GM04503 (cell line): Measurements from ENCODE around the gene ANO6.
"Not testable (repeated sequence)": the region's sequence is repeated elsewhere in the genome, so short reads cannot be mapped to it uniquely, and the experiment has no call there.

Experiments
- DNase-seq: peaks from one replicate; pipeline ENCODE4 v3.0.0-alpha.2; 2012; ENCODE audit warnings: low read depth

Gene ANO6

DNA sequence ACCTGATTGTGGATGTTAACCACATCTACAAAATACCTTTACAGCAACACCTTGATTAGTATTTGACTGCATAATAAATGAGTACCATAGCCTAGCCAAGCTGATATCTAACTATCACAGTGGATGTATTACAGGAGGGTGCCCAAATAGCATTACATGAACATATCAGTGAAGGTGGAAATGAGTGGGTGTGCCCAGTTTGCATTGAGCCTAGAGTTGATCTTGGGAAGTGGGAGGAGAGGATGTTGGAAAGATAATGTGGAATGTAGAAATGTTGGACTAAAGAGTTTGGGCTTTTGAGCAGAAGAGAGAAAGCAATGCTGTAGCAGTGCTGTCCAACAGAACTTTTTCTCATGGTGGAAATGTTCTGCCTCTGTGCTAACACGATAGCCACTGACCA, 98.9 kb downstream of the ANO6 start:
- no peak for DNase-seq

GRCh38 chr12:45315462-45315861, 99.6 kb downstream of the ANO6 start:
- no peak for DNase-seq

GRCh38 chr12:45317261-45317660, 101.4 kb downstream of the ANO6 start:
- not testable (repeated sequence) for DNase-seq

GRCh38 chr12:45322810-45323209, 106.9 kb downstream of the ANO6 start:
- no peak for DNase-seq

DNA sequence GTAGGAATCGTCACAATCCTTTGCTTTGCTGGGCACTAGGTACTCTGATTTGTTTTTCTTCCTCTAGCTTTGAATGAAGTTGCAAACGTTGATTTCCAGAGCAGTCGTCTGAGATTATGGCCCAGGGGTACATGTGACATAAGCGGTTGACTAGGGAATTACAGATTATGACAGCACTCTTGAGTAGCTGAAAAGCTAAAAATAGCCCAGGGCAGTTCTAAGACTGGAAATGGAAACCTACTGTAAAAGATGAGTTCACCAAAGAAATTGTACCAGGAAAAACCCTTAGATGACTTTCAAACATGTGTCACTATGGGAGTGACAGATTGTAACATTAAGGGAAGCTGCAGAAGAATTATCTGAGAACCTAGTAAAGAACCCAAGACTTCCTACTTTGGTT, 108.5 kb downstream of the ANO6 start:
- DNase-seq, result no peak

DNA sequence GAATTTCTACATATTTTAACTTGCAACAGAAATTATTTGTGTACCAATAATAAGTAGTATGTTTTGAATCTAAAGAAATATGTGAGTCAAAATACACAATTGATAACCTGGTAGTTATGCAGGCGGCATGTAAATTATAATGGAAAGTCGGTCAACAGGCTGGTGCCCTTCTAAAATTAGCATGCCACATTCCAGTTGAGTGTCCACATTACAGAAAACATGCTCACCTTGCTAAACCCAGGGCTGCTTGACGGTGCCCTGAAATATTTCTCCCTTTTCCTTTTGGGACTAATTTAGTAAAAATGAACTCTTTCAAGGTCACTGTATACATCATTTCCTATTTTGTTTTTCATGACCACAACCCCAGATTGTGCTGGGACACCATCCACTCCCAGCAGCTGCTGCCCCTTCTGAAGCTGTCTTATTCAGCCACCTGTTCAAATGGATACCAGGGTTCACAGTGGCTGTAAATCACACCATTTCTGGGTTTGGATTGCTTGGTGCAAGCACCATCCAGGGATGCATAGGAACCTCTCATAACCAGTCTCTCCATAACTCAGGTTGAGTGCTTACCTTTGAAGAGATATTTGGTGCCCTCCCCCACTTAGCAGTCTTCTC, 110.6 kb downstream of the ANO6 start:
- no peak for DNase-seq

DNA sequence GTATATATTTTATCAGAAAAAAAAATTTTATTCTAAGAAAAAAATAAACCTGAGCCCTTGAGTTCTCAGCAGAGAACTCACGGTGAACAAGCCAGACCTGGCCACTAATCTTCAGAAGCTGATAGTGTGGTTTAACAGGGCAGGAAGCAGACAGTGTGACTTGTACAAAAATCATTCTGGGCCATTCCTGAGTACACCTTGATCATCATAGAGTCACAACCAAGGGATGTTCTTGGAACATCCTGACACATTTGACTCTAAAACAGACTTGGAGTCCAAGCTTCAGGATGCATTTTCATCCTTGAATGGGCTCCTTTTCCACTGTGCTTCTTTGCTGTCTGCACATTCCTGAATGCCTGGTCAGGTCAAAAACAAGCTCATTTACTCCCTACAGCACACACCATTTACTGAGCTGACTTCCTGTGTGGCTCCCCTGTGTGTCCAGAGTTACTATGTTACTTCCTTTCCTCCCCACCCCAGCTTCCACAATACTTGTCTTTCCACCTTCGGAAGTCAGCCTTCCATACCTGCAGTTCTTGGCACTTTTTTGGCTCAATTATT, 112.0 kb downstream of the ANO6 start:
- DNase-seq, result no peak

DNA sequence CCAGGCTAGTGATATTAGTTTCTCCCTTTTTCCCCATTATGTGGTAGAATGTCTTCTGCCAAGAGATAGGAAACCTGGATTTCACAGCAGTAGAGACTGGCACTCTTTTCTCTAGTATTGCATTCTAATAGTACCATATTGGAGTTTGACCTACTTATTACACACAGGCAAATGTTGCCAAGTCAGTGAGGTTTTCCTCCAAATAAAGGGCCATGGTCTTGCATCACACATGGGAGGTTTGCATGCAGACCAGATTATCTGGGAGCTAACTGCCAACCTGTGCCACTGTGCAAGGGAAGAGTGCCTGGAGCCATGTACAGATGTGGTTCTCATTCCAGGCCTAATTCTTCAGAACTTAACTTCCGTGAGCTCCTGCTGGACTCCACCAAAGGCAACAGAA, 113.3 kb downstream of the ANO6 start:
- no peak for DNase-seq

GRCh38 chr12:45329702-45330101, 113.8 kb downstream of the ANO6 start:
- no peak for DNase-seq

DNA sequence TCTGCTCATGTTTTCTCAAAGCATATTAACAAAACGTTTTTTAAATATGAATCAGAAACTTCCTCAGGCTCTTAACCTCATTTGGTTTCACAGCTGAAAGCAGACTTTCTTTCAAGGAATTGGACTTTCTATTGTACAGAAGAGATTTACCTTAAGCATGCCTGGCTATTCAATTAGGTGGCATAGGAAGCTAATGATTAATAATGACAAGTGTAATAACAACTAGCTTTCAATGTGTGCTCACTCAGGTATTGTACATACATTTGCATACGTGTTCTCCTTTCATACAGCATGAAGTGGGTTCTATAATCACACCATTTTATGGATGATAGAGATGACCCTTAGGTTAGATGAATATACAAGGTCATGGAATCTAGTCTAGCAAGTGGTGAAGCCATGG, 115.7 kb downstream of the ANO6 start:
- DNase-seq, result no peak

DNA sequence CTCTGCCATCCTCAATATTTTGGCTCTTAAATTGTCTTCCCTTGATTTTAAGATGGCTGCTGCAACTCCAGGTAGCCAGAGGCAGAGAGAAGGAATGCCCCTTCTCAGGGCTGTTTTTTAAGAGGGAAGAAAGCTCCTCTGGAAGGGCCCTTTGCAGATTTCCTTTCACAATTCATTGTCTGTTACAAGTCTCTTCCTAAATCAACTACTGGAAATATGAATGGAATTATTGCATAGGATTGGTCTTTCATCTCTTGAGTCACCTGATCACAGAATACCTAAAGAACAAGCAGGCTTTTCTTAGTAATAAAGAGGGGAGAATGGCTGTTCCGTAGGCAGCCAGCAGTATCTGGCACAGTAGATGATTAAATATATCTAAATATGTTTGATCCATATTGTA, 118.5 kb downstream of the ANO6 start:
- no peak for DNase-seq

DNA sequence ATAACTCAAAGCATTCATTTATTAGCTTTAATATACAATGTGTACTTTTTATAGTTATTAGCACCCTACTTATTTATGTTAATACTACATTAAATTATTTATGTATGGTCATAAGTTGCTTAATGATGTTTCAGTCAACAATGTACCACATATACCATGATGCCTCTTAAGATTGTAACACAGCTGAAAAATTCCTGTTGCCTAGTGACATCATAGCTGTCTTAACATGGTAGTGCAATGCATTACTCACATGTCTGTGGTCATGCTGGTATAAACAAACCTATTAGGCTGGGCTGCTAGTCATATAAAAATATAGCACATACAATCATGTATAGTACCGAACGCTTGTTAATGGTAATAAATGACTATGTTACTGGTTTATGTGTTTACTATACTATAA, 120.4 kb downstream of the ANO6 start:
- peak; percentile 36 for DNase-seq

DNA sequence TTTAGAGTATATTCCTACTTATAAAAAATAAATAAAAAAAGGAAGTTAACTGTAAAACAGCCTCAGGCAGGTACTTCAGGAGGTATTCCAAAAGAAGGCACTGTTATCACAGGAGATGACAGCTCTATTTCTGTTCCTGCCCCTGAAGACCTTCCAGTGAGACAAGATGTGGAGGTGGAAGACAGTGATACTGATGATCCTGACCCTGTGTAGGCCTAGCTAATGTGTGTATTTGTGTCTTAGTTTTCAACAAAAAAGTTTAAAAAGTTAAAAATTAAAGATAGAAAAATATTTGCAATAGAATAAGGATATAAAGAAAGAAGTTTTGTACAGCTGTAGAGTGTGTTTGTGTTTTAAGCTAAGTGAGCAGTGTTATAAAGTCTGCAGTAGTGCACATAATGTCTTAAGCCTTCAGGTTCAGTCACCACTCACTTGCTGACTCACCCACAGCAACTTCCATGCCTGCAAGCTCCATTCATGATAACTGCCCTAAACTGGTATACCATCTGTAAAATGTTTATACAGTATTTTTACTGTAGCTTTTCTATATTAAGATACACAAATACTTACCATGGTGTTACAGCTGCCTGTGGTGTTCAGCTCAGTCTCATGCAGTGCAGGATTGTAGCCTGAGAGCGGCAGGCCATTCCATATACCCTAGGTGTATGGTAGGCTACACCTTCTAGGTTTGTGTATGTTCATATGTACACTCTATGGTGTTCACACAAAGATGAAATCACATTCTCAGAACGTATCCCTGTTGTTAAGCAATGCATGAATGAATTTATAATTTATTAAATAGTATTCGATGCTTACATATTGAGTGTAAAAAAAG, 121.1 kb downstream of the ANO6 start:
- peak; percentile 39 for DNase-seq

GRCh38 chr12:45337835-45338234, 121.9 kb downstream of the ANO6 start:
- no peak for DNase-seq

- no peak for DNase-seq
Observed at GRCh38 chr12:45338272-45338671, 122.4 kb downstream of the ANO6 start.

DNA sequence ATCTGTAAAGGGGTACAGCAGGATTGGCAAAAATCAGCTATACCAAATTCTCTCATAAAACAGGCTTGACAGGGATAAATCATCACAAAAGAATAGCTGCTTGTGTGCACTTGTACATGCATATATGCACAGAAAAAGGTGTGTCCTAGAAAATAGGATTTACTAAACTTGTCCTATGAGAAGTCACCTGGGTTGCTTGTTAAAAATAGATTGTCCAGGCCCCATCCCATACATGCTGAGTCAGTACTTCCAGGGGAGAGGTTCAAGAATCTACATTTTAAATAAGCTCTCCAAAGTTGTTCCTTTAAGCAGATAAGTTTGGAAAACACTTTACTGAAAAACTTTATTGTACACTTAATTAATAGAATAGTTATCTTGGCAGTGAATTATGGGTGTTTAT, 123.1 kb downstream of the ANO6 start:
- DNase-seq, result no peak

DNA sequence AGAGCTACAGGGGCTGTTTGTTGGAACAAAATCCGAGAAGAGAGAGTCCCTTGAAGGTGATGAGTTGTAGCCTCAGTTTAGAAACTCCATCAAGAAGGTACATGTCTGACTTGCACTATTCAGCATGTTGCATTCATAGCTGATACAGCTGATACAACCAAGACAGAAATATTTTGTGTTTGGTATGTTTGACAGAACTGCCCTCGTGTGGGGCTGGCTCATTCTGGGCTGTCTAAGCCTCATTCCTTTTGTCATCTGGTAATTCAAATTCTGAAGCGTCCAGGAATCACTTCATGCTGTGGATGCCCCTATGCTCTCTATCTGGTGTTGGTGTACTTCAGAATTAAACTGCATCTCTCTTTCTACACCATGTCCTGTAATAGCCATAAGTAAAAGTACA, 126.3 kb downstream of the ANO6 start:
- no peak for DNase-seq

DNA sequence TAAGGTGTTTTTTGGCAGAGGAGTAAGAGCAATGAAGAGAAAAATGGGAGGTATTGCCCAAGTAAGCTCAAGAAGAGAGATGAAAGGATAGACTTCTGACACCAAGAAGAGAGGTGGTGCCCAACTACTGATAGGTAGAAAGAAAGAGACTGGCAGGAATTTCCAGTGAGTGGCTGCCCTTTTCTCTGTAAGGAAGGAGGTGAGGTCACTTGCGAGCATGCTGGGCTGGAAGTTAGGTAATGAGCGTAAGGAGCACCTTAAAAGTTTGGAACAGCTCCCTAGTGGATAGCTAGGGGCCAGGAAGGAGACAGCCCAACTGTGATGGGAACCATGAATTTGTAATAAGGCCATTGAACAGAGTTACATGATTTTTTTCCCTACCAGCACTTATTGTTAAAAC, 127.0 kb downstream of the ANO6 start:
- DNase-seq, result no peak

DNA sequence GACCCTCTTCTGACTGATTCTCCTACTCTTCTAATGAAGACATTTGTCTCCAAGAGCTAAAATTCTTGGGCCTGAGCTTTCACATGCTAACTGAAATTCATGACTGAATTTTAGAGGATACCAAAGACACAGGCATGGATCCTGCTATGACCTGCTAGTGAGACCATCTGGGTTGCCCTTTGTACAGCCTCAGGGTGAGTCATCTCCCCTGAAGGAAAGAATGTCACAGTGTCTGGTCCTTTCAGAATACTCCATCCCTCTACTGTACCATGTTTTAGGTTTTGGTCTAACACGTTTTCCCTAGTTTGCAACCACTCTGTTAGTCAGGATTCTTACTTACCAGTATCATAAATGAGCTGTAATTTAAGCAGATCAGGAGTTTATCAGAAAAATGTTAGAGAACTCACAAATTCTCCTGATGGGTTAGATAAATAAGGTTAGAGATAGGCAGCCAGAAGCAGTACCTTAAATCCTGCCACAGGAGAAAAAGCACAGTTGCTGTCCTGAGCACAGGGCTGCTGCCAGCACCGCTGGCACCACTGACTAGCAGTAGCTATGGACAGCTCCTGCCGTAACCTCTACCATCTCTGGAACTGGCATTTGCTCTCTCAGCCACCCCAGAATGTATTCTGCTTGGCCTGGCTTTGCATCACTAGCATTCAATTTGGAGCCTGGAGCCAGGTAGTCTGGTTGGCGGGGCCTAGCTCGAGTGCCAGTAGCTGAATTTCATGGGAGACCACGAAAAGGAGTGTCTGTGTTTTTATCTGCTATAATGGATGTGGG, 127.6 kb downstream of the ANO6 start:
- peak; percentile 26 for DNase-seq

DNA sequence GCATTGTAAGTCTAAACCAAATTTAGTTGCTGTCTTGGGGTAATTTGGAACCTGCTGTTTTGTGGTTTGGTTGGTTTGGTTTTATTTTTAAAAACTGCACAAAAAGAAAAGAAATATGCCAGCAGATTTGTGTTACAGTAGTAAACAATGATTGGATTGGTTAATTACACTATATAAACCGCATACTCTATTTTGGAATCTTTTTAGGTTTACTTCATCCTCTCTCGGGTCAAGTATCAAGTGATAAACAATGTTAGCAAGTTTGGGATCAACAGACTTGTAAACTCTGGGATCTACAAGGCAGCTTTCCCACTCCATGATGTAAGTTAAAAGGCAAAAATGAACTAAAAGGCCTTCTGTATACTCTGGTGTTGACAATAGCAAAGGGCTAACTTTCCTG, 132.4 kb downstream of the ANO6 start:
- DNase-seq, result no peak

GRCh38 chr12:45348986-45349385, 133.1 kb downstream of the ANO6 start:
- DNase-seq, result no peak

DNA sequence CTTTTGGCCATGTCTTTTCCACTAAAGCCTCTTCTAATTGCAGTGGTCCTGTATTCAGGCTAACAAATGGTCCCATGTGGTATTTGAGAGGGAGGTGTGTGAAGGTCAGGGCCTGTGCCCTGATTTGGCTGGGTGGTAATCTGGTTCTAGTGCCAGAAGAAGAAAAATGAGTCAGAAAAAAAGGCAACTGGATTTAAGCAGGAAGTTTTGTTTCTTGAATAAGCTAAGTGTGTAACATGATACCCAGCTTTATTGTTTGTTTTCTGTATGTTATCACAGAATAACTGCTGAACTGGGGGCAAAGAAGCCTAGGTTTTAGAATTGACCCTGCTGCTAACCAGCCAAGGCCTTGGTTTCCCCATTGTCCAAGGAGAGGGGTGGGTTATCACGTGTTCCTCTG, 134.0 kb downstream of the ANO6 start:
- DNase-seq, result no peak

DNA sequence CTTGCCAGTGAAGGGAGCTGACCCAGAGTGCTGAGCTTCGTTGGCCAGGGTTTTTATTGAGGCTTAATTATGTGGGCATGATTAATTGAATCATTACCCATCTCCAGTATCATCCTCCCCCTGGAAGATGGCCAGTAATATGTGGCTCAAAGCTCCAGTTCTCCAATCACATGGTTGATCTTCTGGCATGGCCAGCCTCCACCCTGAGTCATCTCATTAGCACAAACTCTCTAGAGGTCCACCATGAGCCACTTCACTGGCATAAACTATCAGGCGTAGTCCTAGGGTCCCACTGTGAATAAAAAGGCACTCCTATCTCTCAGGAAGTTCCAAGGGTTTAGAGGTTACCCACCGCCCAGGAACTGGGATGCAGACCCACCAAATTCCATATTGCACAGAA, 135.0 kb downstream of the ANO6 start:
- no peak for DNase-seq
